Measurements from ENCODE around the gene NPY5R.

The NPY5R gene

GRCh38 chr4:163343604-163344146 is at the start of gene NPY5R:
Gene NPY5R (plus strand): TSS chr4:163343892. CDS start chr4:163350274, 6,382 bp downstream.
- Histone ChIP-seq H3K4me2 (ENCODE audit: low read depth, low read length) (no peak within 1 kb of the TSS), H3K4me3 (ENCODE audit: low read length) (no peak within 1 kb of the TSS), H3K9ac (ENCODE audit: low read length) (no peak within 1 kb of the TSS), H2AFZ (ENCODE audit: low read length) (no peak within 1 kb of the TSS), H3K27me3 (replicated peaks; ENCODE audit: insufficient read depth, low read length) (no peaks in the 10 kb centered on the region), H4K20me1 (ENCODE audit: insufficient read depth, low read length) (no peaks in the 10 kb centered on the region), H3K27ac (ENCODE audit: low read length) (no peak within 1 kb of the TSS), H3K9me3 (replicated peaks; ENCODE audit: insufficient read depth, low read length) (no peaks in the 10 kb centered on the region), H3F3A (ENCODE audit: insufficient read depth, low read length) (no peaks in the 10 kb centered on the region), H3K9me2 (replicated peaks; ENCODE audit: insufficient read depth, low read length) (no peaks in the 10 kb centered on the region), H3K36me3 (replicated peaks; ENCODE audit: insufficient read depth, low read length) (no peaks in the 10 kb centered on the region), H3K79me2 (ENCODE audit: low read length) (no peaks in the 10 kb centered on the region), H3K4me1 (ENCODE audit: low read length) (no peaks in the 10 kb centered on the region)
- no peak for TF ChIP-seq EZH2phosphoT487 (IDR thresholded peaks at IDR 0.05; ENCODE audit: low read length)
- no peak for TF ChIP-seq CTCF (IDR thresholded peaks at IDR 0.05; ENCODE audit: low read length)
- TF ChIP-seq EZH2 (optimal IDR thresholded peaks at IDR 0.05; ENCODE audit: low read depth, low read length) = no peak
- DNase-seq = no peak

DNA sequence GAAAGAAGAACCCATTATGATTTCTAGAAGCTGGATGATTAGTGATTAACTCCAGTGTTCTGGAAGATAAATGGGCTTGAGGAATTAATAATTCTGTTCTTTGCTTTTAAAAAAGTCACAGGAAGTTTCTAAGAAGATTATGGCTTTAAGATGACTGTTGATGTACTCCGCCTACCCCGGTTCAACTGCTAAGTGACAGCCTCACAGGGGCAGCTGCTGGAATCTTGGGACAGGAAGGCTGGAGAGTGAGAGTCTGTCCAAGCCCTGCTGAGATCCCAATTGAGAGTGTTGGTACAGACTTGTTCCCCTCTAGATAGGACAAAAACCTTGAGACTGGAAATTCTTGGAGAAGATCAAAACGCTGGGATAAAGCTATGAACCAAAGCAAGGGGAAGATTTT is 48.6 kb upstream of the NPY5R start:
- Histone ChIP-seq H3K4me1 (ENCODE audit: low read length) (no peaks in the 10 kb centered on the region), H3K9ac (ENCODE audit: low read length) (no peak overlapping the region), H3K79me2 (ENCODE audit: low read length) (no peaks in the 10 kb centered on the region), H3K9me2 (replicated peaks; ENCODE audit: insufficient read depth, low read length) (no peaks in the 10 kb centered on the region), H3K27me3 (replicated peaks; ENCODE audit: insufficient read depth, low read length) (no peaks in the 10 kb centered on the region), H3K27ac (ENCODE audit: low read length) (no peak overlapping the region), H3K4me3 (ENCODE audit: low read length) (no peak overlapping the region), H4K20me1 (ENCODE audit: insufficient read depth, low read length) (no peaks in the 10 kb centered on the region), H3K9me3 (replicated peaks; ENCODE audit: insufficient read depth, low read length) (no peaks in the 10 kb centered on the region), H3F3A (ENCODE audit: insufficient read depth, low read length) (no peaks in the 10 kb centered on the region), H3K4me2 (ENCODE audit: low read depth, low read length) (no peak overlapping the region), H3K36me3 (replicated peaks; ENCODE audit: insufficient read depth, low read length) (no peaks in the 10 kb centered on the region), H2AFZ (ENCODE audit: low read length) (no peak overlapping the region)
- DNase-seq = no peak
- TF ChIP-seq EZH2 (optimal IDR thresholded peaks at IDR 0.05; ENCODE audit: low read depth, low read length) (no peak), EZH2phosphoT487 (IDR thresholded peaks at IDR 0.05; ENCODE audit: low read length) (no peak), CTCF (IDR thresholded peaks at IDR 0.05; ENCODE audit: low read length) (no peak)

- DNase-seq = no peak
- Histone ChIP-seq H4K20me1 (ENCODE audit: insufficient read depth, low read length) (no peaks in the 10 kb centered on the region), H3K4me2 (ENCODE audit: low read depth, low read length) (no peak overlapping the region), H3K27me3 (replicated peaks; ENCODE audit: insufficient read depth, low read length) (no peaks in the 10 kb centered on the region), H3K4me1 (ENCODE audit: low read length) (no peaks in the 10 kb centered on the region), H3K79me2 (ENCODE audit: low read length) (no peaks in the 10 kb centered on the region), H2AFZ (ENCODE audit: low read length) (no peak overlapping the region), H3K4me3 (ENCODE audit: low read length) (no peak overlapping the region), H3F3A (ENCODE audit: insufficient read depth, low read length) (no peaks in the 10 kb centered on the region), H3K9me2 (replicated peaks; ENCODE audit: insufficient read depth, low read length) (no peaks in the 10 kb centered on the region), H3K9me3 (replicated peaks; ENCODE audit: insufficient read depth, low read length) (no peaks in the 10 kb centered on the region), H3K27ac (ENCODE audit: low read length) (no peak overlapping the region), H3K36me3 (replicated peaks; ENCODE audit: insufficient read depth, low read length) (no peaks in the 10 kb centered on the region), H3K9ac (ENCODE audit: low read length) (no peak overlapping the region)
- TF ChIP-seq CTCF (IDR thresholded peaks at IDR 0.05; ENCODE audit: low read length) (no peak), EZH2phosphoT487 (IDR thresholded peaks at IDR 0.05; ENCODE audit: low read length) (no peak), EZH2 (optimal IDR thresholded peaks at IDR 0.05; ENCODE audit: low read depth, low read length) (no peak)
Observed at GRCh38 chr4:163300445-163300844, 43.2 kb upstream of the NPY5R start.
